HG03108 (cell line): ENCODE data around the gene CXCL5.
"Not testable (repeated sequence)": the region's sequence is repeated elsewhere in the genome, so short reads cannot be mapped to it uniquely, and the experiment has no call there.

ENCODE experiments used
- ATAC-seq: cut with Tn5 transposase; IDR thresholded peaks from one replicate; pipeline ENCODE4 v1.9.1; 2021; ENCODE audit warnings: moderate library complexity; ENCODE audit not compliant: unreplicated experiment

CXCL5 gene

DNA sequence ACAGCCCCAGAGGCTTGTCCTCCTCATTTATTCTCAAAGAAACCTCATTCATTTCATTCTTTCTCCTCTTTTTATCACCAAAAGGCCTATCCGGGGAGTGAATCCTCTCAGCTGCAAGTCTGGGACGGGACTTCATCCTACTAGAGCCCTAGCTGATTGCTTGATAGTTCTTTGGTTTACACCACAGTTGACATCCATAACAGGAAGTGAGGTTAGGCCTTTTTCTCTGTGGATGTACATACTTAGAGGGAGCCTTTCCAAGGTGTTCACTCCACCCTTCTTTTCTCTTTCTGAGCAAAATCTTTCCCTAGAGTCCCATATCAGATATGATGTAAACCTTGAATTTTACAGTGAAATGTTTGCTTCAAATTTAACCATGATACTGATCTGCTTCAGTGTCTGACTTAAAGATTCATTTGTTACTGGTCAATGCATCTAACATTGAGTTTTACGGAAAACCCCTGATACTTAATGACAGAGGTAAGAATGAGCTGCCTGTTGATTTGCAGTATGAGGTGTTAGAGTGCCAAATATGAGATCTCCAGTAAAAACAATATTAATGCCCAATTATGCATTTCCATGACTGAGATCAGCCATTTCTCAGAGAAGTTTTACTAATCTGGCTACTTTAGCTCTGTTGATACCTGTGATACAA, 16.8 kb upstream of the CXCL5 start:
- ATAC-seq = no peak

DNA sequence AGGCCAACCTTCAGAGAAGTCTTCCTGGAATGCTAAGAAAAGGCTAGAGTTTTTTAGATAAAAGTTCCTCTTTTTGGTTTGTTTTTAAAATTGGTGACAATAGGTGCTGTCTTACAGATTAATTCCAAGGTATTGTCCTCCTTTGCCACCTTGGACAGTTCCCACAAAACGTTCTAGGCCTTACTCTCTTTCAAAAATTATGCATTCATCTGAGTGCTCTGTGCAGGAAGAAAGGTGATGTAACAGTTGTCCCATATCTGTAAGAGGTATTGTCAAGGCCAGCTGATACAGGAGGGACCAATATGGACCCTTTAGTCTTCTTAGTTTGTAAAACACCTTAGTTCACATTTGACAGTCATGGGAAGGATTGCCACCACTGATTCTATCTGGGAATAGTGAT, 15.9 kb upstream of the CXCL5 start:
- ATAC-seq = no peak

DNA sequence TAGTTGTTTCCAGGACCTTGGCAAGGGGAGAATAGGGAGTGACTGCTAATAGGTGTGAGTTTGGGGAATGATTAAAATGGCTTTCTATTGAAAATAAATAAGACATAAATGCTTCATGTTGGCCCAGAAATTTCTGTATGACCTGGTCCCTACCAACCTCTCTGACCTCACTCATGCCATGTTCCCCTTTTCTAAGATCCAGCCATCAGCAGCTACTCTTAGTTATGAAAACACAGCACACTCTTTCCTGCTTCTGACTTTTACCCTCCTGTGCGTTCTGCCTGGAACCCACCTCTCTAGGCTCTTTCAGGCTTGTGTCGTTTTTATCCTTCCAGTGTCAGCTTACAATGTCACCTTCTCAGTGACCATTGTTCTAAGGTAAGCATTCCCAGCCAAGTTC, 14.8 kb upstream of the CXCL5 start:
- no peak for ATAC-seq

DNA sequence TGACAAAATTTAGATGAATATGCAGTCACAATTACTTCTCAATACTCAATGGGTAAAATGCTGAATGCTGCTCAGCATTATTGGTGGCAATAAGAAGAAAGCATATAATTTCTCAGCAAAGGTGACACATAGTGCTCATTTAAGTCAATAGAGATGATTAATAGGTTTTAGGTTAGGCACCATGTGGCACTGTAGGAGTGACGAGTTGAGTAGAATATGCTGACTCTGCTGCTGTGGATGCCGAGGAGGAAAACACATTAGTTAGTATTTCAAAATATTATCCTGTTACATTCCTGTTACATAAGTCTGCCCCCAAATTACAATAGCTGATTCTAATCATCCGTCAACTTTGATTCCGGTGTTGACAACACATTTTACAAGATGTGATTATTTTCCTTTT, 13.7 kb upstream of the CXCL5 start:
- no peak for ATAC-seq

DNA sequence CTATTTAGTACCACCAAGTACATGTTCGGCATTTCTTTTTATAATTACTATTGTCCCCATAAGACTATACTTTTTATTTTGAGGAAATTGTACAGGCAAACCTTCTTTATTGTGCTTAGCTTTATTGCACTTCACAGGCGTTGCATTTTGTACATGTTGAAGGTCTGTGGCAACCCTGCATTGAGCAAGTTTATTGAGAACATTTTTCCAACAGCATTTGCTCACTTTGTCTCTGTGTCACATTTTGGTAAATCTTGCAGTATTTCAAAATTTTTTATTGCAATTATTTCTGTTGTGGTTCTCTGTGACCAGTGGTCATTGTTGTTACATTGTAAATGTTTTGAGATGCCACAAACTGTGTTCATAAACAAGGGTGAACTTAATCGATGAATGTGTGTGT, 10.8 kb upstream of the CXCL5 start:
- ATAC-seq = no peak

DNA sequence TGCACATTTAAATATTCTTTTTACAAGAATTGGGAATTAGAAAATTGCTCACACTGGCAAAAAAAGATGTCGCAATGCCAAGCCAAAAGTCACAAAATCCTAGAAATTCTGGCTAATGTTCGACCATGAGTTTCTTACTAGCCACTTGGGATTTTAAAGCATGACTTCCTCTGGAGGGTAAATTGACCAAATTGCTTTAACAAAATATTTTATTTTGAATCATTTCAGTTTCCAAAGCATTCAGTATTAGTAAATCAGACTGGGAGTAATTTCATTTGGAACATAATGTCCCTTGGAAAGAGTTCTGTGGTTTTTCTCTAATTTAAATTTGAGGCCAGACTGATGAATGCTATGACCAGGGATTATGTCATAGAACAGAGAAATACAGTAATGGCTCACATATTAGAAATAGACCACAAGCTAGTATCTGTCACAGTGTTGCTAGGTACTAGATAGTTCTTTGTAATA, 7.6 kb upstream of the CXCL5 start:
- ATAC-seq = no peak

DNA sequence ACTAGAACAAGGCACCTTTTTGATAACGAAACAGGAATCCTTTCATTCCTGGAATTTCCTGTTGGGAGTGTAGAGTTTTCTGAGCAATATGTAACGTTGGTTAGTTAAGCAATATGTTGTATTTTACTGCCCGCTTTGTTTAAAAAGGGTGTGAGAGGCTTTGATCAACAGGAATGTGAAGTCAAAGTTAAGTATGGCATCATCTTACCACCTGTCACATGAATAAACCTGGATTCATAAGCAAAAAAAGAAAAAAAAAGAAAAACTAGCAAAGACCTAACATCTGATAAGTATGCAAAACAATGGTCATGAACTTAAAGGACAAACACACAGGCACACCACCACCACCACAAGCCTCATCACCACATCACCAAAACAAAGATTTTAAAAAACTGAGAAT, 7.1 kb upstream of the CXCL5 start:
- no peak for ATAC-seq

DNA sequence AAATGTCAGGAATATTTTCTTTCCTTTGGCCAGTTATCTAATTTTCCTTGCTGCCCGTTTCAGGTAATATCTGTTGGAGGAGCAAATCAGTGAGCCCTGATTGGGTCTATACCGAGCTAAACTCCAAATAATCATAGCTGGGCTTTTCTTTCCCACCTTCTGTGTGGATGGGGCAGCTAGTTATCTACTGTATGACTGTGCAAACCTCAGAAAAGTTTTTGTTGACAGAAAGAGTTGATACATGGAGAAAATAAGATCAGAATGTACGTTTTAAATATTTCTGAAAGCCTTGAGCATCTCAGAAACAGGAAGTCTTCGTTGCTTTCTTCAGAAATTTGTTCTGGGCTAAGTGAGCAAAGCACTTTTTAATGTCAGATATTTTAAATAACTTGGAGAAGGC, 6.2 kb upstream of the CXCL5 start:
- no peak for ATAC-seq

DNA sequence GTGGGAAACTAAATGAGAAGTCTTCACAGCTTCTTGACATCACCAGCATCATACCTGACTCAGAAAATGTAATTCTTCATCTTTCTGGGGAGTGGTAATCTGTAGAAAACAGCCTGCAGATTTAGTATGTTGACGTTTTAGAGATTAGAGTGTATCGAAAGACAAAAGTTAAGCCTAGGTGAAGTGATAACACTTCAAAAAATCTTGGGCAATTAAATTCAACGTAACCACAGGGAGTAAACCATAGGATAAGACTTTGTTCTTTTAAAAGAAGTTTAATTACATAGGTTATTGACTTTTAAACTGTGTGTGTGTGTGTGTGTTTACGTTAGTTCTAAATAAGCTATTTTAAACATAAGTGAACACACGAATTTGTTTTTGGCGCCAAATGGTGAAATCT, 1.8 kb upstream of the CXCL5 start:
- no peak for ATAC-seq

DNA sequence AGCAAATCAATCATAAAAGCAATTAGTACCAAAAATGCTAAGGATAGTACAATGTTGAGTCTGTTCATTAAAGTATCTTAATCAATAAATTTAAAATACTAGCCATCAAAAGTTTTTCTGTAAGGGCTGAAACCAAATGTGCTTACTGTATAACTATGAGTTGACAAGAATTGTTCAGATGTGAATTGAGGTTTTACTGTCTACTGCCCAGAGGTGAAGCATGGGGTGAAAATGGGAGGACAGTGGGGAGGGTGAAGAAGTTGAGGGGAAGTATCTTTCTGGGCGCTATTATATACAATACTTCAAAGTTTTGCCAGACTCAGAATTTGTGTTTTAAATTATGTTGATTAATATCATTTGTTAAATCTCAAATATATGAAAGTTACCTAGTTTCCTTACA, 6.4 kb downstream of the CXCL5 start:
- no peak for ATAC-seq

DNA sequence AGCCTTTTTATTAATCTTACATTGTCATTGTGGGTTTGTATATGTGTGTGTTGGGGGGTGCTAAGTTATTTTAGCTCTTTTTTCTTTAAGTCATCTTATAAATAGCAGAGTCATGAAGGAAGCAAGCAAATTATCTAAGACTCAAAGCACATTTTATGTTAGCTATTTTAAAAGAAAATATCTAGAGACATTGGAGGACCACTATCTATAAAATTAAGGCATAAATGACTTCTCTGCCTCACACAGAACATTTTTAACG, 6.8 kb downstream of the CXCL5 start:
- ATAC-seq = no peak

DNA sequence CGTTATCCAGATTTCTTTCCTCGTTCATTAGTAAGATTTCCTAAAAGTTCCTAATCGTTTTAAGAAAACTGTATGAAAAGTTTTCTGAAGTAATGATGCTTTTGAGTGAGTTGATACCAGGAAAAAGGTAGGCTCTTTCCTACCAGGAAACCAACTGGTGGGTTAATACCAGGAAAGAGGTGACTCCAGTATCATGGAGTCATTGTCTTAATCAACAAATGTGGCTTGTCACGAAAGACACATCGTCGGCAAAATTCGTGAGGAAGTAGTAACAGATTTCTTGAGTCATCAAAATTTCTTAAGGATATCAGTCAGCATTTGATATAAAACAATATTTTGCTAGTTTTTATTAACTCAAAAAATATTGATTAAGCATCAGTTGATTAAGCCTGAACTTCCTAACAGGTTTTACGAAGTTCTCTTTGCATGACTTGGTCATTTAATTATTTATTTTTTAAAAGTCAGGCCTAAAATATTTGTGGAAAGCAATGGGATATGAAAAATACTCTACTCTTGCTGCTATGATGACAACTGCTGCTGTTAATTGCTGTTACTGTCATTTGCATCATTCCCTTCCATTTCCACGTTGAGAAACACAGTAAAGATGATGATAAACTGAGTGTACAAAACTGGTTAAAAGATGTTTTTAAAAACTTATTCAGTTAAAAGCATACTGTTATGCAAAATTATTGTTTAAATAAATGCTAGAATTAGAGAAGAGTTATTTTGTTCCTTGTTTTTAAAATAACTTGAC, 7.3 kb downstream of the CXCL5 start:
- ATAC-seq = no peak

DNA sequence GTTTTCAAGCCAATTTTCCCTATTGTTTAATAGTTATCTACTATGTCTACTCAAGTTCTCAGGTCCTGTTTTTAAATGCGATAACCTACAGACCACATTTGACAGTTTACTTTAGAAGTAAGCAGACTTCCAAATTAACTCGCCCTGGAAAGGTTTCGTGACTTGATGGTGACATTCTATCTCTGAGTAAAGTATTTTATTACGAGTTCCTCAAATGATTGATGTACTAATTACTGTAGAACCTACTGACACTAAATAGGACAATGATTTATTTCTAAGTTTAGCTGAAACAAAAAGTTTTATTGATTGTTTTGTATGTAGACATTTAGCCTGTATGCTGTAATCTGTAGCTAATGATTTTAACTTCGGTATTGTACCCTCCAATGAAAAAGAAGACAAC, 8.5 kb downstream of the CXCL5 start:
- ATAC-seq = no peak

DNA sequence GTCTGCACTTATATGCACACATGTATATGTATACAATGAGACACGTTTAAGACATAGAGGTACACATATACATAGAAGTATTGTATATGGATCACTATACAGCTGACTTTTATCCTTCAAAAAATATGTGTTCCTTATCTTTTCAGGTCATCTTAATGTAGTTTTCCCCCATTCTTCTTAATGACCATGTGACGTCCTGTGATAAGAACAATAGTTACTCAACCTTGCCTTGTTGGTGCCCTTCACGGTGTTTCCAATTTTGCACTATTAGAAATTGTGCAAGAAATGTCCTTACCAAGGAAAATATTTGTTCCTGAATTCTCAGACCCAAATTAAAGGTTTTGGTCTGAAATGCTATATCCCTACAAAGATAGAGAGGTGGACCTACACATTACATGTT, 9.4 kb downstream of the CXCL5 start:
- no peak for ATAC-seq

DNA sequence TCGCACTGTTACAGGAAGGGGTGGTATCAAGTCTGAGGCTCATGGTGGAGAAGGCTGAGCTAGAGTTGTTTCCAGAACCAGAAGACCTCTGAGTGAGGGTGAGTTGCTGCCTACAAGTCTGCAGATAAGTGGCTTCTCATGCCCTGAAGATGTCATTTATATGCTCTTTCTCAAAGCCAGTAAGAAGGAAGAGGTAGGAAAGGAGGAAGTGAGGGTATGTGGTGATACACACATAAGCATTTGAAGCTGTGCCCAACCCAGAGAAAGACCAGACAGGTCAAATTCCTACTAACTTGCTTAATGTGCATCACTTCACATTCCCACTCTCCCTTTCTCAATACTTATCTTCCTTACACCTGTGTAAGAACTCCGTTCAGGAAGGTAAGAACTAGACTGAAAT, 10.4 kb downstream of the CXCL5 start, which contains the start of gene PPBP:
PPBP (minus strand) TSS at position 130 of the 400 bp plus-strand sequence; CDS start at position 43, 87 bp downstream.
- ATAC-seq = no peak

DNA sequence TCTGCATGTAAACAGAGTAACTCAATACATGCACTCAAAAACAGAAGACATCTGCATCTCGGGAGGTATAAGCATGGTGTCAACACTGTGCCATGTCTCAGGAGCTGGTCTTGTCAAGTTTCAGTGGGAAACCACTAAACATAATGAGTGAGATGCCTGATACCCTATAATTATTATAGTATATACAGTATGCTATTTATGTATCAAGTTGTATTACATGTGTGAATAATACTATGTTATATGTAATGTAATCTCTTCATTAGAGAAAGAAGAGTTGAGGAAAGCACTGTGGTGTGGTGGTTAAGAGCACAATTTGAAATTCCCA, 13.0 kb downstream of the CXCL5 start:
- no peak for ATAC-seq

DNA sequence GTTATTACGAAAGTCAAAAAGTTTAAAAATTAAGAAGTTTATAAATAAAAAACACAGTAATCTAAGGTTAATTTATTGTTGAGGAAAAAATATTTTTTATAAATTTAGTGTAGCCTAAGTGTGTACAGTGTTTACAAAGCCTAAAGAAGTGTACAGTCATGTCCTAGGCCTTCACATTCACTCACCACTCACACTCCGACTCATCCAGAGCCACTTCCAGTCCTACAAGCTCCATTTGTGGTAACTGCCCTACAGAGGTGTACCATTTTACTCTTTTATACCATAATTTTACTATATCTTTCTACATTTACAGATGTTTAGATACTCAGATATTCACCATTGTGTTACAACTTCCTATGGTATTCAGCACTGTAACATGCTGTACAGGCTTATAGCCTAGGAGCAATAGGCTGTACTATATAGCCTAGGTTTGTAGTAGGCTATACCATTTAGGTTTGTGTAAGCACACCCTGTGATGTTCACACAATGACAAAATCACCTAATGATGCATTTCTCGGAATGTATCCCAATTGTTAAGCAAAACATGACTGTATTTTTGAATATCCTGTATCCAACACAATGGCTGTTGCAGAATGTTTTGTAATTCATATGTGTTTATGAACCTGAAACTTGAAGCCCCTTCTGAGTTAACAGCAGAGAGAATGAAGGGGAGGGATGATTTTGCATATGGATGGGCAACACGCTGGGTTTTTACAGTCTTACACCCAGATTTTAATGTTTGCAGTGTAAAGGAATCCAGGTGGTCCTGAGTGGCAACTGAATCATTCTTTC, 13.5 kb downstream of the CXCL5 start:
- no peak for ATAC-seq

DNA sequence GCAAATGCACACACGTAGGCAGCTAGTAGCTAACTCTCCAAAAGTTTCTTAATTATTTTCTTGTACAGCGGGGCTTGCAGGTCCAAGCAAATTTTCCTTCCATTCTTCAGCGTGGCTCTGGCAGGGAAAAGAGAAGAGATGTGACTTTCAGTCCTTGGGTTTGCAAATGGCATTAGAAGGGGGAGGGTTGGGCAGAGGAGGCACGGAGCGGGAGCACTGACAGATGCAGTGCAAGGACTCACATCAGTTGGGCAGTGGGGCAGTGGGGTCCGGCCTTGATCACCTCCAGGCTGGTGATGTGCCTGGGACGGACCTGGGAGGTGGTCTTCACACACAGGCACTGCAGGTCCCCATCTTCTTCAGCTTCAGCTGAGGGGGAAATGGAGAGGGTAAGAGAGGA, 17.3 kb downstream of the CXCL5 start:
- ATAC-seq = not testable (repeated sequence)

DNA sequence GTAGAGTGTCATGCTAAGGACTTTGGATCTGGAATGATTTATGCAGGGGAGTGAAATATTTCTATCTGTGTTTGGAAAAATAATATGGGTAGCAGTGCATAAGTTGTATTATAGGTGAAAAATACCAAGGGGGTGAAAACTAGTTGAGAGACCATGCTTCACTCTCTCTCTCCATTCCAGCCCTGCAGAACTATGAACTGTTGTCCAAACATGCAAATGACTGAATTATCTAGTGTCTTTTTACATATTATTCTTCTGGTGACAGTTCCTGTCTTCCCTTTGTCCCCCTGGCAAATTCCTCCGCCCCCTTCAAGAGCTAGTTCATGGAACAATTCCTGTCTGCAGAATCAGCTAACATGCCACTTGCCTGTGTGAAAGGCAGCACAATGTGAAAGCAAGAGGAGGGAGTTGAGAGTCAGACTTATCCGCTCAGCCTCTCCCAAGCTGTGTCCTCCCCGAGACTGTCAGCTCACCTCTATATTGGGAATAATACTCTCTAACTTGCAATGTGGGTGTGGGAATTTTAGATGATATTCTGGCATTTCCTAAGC, 19.0 kb downstream of the CXCL5 start:
- ATAC-seq = no peak

DNA sequence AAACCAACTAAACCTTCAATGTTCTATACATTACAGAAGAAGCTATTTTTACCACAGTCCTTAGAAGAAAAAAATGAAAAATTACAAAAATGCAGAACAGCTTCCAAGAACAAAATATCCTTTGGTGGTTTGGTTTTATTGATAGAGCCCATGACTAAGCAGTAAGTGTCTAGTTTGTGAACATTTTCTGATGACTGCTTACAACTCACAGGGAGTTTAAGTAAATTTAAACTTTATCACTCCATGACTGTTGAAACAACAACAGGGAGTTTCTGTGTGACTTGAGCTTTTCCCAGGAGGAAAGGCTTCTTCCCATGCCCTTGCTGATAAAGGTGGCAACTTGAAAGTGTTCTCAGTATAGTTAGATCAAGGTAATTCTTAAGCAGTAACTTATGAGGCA, 19.6 kb downstream of the CXCL5 start:
- ATAC-seq = no peak

DNA sequence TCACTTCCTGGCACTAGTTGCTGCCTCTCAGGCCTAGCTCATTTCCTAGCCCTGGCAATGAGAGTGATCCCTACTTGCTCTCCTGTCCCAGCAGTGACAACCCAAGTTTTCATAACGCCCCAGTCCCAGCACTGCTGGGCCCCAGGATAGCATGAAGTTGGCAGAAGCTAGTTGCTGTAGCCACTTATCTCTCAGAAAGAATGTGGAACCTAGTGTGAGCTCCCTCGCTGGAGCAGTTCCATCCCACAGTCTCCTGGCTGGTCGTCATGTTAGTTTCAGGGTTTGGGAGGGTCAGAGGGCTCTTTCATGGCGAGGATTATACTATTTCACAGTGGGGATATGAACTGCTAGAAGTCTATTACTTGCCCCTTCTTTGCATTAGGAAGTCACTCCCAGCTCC, 21.8 kb downstream of the CXCL5 start:
- ATAC-seq = no peak

DNA sequence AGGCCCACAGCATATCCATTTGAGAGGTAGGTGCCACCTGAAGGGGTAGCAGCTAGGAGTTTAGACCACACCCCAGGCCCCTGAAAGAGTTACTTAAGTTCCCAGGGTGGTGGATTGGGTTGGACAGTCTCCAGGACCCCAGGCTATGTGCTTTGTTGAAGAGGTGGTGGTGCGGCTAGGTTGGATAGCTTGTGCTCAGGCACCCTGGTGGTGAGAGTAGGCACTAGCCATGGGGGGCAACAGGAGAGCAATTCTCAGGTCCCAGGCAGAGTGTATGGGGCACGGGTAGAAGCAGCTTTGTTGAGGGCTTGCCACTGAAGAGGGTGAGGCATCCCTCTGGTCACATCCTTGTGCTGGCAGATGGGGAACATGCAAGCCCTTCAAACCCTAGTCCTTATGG, 22.3 kb downstream of the CXCL5 start:
- ATAC-seq = no peak
